GM19455 (cell line): Measurements from ENCODE around the gene CISH.

Experiments used
- ATAC-seq: cut with Tn5 transposase; IDR thresholded peaks from one replicate; pipeline ENCODE4 v1.9.1; 2021; ENCODE audit not compliant: unreplicated experiment

The CISH gene

DNA sequence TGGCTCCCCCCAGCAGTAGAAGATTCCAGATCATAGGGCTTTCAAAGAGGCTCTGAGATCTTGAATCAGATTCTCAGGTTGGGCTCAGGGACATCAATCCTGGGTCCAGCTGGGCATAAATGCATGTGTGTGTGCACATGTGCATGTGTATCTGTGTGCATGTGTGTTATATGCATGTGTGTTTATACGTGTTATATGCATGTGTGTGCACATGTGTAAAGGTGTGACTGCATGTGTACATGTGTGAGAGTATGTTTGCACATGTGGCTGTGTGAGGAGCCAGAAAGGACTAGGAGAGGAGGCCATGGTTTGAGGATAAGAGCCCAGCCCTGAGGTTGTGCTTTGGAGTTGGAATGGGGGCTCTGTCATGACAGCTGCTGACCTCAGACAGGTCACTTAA is 3.6 kb upstream of the CISH start:
- ATAC-seq = no peak

DNA sequence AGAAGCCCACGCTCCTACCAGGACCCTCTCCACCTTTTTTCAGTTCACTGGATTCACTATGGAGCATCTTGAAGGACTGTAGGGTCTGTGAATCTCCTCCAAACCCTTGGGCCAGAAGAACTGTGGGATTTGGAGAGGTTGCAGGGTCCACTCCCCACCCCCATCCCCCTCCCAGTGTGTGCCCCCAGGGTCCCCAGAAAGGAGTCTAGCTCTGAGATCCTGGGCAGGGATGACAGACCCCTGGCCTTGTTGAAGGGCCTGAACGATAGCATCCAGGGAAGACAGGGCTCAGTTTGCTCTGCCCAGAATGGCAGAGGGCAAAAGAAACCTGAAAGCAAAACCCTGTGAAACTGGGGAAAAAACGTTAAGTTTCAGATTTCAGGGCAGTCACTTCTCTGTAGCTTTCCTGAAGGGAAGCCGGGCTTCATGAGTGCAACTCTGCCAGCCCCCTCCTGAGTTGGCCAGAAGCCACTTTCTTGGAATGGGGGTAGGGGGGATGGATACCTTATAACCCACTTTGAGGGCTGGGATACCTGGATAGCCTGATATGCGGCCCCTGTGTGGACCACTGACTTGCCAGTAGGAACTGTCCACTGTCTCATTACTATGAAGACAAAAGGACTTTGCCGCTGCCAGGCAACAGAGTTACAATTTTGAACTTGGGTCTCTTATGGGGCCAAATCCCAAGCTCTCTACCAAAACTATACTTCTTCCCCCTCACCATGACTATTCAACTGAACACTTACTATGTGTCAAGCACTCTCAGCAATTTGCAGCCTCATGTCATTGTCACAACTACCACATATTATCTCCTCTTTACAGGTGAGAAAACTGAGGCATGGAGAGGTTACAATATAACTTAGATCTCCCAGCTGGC is 1.6 kb upstream of the CISH start:
- ATAC-seq = no peak

DNA sequence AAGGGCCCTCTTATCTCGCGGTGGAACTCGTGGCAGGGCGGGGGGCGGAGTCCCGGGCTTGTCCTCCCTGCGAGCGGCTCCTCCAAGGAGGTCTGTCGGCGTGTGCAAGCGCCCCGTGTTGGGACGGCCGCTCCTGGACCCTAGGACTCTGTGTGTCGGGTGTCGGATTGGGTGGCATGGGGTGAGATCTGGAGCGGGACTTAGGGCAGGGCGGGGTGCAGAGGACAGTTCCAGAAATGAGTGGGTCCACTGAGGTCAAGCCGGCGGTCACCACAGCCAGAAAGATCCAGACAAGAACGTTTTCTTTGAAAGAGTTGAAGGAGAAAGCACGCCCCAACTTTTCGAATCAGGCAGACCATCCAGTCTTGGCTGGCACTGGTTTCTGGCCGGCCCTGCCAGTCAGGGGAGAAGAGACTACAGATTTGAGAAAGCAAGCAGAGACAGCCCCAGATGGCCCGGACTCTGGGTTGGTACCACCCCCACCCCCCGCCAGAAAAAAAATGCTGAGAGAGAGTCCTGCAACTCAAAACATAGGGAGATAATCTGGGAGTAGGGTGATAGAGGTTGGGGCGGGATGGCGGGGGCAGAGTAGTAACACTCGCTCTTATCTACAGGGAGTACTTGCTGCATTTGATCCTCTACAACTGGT is 784 bp upstream of the CISH start:
- peak; percentile 5 for ATAC-seq

DNA sequence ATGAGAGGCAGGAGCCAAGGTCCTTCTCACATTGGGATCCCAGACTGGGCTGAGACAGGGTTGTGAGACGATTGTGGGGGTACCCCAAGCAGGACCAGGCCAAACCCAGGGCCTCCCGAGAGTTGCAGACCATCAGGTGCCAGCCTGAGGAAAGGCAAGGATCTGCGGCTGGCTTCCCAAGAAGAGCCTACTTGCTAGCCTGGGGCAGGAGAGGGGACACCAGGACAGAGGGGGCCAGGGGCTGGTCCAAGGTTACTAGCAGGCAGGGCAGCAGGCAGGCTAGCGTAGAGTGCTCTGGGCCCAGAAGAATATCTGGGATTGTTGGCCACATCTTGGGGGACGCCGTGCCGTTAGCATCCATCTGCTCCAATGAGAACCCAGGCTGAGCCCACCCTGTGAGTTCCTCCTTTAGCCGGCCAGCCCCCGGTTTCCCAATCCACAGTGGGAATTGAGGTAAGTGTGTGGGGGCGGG is 546 bp downstream of the CISH start:
- no peak for ATAC-seq

DNA sequence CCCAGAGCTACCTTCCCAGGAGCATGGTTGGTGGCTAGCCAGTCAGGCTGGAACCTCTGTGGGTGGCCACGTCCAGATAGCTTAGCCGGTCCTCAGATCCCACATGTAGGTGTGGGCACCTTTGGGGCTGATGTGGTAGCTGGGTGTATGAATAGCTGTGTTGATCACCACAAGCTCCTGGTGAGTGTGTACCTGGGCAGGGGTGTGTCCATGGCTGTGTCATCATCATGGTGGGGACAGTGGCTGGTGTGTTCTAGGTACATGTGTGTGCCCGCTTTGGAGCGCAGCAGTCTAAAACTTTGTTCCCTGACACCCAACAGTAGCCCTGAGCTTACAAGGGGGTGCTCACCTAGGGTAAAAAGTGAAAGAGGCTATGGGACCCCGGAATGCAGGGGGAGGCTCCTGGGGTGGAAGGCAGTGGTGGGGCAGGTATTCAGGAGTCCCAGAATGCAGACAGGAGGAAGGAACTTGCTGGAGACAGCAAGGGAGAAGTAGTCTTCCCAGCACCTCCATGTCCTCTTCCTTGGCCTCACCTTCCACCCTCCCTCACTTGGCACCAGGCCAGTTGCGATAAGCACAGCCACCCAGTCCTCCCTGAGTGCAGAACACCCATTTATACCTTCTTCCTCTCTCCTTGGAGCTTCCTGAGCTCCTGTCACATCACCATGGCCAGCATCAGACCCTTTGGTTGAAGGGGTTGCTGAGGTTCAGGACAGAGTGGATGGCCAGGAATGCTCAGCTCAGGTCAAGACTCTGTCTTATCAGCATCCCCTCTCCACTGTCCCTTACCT is 1.2 kb downstream of the CISH start:
- ATAC-seq = no peak

DNA sequence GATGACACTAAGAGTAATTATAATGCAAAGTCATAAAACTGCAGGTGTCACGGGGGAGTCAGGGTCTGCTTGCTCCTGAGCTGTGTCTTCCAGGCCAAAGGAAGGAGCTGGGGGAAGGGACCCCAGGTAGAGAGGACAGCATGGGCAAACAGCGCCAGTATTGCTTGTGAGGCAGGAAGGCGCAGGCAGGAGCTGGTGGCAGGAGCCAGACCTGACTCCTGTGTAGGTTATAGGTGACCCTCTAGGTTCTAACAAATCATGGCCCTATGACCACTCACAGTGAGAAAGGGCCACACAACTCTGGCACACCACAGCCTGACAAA is 1.9 kb downstream of the CISH start:
- ATAC-seq = no peak

DNA sequence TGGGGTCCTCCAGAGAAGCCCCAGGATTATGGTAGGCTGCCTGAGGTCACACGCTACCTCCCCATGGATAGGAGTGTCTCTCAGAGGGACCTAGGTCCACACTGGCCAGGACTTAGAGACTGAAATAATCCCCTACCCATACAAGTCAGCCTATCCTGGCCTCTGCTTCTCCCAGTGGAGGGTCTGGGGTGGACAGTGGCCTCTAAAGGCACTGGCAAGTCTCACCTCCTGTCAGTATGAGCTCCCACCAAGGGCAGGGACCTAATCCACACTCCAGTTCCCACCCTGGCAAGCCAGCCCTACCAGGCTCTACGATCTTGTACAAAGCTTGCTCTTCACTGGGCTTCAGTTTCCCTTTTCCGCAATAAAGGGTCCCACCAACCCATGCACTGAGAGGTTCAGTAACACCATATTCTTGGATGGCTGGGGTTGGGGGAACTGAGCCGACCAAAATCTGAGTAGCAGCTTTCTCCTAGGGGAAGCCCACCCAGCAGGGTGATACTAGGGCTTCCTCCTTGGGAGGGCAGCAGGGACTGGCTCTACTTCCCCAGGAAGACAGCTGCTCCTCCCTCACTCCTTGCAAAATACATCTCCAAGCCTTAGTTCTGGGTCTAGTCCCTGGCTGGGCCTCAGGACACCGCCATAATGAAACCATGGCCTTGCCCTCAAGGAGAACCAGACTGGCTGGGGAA is 2.4 kb downstream of the CISH start:
- ATAC-seq = no peak

DNA sequence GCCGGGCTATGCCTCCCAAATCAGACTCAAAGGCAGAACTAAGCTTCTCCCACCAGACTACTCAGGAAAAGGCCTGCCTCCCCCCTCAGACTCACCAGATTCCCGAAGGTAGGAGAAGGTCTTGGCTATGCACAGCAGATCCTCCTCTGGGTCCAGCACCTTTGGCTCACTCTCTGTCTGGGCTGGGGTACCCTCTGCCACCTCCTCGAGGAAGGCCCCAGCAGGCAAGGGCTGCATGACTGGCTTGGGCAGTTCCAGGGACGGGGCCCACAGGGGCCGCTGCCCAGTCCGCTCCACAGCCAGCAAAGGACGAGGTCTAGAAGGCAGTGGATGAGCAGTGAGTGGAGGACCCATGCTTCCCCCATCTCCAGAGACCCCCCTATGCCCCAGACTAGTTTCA is 3.3 kb downstream of the CISH start:
- ATAC-seq = no peak

DNA sequence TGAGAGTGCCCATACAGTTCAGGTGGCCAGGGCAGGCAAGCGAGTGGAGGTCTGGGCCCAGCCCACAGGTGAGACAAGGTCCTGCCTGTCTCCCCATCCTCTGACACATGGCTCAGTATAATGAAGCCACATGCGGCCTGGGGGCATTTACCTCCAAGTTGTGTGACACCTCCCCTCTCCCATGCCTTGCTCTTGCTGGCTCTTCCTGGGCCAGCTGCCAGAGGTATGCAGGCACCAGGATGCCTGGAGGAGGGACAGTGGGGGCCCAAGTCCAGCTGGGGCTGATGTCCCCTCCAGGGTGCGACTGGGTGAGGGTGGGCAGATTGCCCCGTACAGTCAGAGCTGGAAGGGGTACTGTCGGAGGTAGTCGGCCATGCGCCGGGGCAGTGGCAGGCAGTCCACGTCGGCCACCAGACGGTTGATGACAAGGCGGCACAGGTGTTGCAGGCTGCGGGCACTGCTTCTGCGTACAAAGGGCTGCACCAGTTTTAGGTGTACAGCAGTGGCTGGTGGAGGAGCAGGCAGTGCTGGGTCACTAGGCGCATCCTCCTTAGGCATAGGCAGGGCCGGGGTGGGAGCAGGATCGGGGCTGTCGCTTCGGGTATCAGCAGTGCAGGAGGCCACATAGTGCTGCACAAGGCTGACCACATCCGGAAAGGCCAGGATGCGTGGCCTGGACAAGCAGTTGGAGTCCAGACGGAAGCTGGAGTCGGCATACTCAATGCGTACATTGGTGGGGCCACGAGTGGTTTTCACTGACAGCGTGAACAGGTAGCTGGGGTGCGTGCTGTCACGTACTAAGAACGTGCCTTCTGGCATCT is 4.1 kb downstream of the CISH start:
- ATAC-seq = no peak

DNA sequence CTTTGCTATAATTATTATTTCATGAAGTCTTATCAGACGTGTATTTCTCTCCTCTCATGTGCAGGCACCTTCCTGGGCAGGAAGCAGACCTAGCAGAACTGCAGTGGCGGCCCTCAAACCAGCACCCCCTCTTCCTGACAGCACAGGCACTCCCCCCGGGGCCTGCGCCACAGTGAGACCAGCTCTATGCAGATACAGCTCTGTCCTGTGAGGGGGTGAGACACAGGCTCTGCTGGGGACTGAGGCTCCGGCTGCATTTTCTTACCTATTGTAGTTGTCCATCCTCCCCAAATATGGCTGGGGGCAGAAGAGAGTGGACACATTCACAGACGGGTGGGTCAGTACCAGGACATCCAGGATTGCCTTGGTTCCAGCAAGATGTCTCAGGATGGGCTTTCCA is 5.0 kb downstream of the CISH start:
- no peak for ATAC-seq

DNA sequence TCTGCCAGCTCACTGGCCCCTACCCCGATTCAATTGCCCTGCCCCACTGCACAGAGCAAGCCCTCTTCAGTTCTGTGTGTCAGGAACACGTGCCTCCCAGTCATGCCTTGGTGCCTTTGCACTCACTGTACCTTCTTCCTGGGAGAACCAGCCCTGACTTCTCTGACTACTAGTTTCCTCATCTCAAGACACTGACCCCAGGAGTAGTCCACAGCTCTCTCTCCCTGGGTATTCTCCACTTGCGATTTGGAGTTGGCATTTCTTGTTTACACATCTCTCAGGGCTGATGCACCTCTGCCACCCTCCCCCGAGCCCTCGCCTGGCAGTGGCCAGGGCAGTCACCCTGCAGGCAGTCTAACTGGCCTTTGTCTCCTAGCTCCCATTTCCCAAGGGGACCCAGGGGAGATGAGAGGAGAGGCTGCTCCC is 5.7 kb downstream of the CISH start:
- ATAC-seq = no peak

DNA sequence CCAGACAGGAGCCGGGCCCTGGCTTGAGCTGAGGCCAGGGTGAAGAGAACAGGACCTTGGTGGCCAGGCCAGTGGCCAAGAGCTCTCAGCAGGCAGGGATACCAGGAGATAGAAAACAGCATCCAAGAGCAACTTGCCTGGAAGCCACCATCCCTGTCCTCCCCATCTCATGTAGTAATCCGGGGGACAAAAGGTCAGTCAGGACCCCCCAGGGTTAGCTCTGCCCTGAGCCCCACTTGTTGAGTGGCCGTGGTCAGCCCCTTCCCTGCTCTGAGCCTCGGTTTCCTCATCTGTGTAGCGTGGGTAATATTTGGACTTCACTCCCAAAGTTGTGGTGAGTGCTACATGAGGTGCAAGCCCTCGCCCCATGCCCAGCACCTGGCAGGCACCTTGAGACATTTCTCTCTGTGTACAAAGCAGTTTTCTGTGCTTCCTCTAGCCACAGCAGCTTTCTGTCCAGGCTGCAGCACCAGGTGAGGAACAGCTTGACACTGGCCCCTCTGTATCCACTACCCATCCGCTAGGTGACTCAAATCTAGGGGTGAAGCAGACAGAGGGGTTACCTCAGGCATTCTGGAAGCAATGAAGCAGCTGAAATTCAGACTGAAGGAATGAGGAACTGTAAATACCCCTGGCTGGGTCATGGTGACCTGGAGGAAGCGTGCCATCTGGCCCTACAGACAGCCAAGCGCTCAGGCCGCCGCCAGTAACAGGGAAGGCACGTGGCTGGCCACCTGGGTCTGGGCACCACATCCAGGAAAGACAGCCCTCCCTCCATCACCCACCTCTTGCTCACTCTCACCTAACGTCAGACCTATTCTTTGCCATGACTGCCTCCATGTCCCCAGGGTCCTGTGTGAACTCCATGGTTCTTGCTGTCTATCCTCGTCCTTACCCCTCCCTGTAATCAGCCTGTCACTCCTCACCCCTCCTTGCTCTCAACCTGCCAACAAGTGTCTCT is 6.7 kb downstream of the CISH start:
- no peak for ATAC-seq

DNA sequence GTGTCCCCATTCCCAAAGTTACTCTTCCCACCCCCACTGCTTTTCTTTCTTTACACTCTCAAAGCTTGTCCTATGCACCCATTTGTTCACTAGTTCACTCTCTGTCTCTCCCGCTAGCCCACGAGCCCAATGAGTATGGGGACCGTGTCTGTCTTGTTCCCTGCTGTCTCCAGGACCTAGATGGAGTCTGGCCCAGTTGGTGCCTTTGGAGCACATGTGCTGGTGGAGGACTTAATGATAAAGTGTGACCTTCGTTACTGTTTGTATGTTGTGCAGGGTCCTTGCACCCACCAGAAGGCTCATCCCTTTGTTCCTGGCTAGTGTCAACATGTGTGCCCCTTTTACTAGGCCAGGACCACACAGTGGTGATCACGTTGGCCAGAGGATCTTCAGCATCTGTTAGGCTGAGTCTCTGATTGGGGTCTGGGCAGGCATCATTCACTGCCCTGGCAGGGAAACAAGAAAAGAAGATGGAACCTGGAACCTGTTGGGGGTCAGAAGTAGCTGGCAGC is 7.4 kb downstream of the CISH start:
- no peak for ATAC-seq

DNA sequence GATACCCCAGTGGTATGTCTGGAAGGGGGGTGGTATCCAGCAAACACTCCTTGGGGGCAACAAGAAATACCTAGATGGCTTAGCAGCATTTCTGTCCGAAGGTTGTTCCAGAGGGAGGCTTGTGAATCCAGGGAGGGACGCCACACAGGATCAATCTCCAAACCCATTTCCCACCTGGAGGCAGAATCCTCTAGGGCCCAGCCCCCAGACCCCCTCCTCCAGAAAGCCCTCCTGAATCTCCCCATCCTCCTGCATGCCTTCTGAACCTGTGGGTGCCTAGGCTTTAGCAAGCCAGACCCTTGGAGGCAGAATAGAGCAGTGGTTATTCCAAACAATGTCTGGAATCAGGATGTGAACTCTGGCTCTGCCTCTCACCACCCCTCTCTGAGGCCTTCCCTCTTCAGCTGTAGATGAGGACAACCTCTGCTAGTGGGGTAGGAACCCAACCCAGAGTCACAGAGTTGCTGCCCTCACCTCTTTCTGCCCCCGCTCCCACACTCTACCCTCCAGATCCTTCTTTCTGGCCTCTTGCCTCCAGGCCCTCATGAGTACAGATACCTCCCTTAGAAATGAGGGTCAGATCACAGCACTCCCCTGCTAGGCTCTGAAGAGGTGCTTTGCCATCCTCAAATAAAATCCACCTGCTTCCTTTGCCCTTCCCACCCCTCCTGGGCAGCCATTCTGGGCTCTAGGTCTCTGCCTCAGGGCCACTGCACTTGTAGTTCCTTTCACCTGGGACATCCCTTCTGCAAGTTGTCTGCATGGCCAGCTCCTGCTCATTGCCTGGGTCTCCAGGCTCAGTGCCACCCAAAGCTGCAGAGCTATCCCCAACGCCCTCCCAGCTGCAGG is 8.1 kb downstream of the CISH start:
- ATAC-seq = no peak

DNA sequence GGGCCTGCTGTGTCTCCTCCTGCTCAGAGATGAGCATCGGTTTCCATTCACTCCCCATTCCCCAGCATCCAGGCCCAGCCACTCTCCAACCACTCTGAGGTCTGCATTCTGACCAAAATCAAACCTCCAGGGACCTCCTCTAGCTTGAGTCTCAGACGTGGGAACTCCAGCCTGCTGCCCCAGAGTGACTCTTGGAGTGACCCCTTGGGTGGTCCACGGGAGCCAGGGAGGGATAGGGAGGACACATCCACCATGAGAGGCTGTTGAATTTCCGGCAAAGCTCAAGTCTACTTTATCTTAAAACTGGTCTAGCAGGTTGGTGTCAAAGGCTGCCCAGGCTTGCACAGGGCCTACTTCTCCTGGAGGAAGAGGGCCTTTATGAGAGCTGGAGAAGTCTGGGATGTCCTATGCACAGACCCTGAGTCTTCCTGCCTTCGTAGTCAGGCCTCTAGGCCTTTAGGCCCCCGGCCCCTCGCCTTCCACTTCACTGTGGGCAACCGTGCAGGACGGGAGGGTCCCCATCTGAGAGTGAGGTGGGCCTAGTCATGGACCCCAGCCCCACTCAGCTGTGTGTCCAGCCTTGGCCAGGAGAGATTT is 8.9 kb downstream of the CISH start:
- ATAC-seq = no peak

DNA sequence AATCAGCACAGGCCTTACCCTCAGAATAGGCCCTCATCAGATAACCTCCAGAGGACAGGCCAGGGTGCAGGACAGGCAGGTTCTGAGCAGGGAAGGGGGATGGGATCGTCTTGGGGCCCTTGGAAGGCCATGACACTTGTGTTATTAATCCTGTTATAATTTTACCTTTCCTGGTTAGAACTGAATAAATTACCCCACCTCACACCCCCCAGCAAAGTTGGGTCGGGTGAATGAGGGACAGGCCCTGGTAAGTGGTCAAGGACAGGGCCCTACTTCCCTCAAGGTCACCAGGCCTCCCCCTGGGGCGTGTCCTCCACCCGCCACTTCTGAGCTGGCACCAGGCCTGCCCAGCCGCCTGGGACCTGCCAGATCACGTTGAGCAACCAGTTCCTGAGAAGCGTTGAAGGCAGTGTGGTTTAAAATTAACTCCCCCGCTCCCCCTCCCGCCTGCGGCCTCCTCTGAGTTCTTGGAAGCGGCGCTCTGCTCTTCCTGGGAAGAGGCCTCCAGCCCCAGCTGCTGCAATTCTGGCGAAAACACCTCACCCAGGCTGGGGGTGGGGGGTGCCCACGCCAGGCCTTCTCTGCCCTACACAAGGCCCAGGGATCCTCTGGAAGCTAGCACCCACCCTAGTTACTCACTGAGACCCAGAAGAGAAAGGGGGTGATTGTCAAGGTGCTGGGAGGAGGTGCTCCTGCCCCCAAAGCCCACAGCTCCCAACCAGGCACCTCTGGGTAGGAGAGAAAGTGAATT is 10.6 kb downstream of the CISH start:
- no peak for ATAC-seq

DNA sequence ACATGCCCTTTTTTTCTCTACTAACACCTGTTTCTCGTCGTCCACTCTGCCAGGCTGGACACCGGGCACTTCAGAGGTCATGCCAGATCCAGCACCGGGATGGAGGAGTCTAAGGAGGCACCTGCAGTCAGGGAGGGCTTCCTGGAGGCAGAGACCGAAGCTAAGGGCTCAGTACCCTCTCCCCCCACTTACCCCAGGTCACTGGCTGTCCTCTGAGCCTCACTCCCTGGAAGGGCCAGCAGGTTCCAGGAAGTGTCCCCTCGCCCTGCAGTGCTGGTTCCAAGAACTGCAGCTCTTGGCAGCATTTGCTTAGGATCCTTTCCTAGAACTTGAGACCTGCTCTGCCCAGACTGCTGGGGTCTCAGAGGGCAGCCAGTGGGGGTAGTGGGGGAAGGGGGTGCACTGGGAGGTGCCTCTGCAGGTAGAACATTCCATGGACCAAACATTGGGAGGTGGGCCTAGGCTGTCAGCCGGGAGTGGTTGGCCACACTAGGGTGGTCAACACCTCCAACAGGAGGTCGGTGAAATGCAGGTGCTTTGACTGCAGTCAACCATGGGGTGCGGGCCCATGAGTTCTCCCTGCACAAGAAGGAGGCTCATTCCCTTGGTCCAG is 11.3 kb downstream of the CISH start:
- no peak for ATAC-seq
